GM11168 (cell line): ENCODE measurements around the gene ATP9A.
"Not testable (repeated sequence)": the region's sequence is repeated elsewhere in the genome, so short reads cannot be mapped to it uniquely, and the experiment has no call there.

ENCODE experiments used
- in situ Hi-C: fragments of 300-500 bp; cut with MboI; formaldehyde crosslinking; loops from one replicate; pipeline ENCODE4 v1.12.0; 2022; ENCODE audit warnings: low sequenced_read_pairs; ENCODE audit not compliant: unreplicated experiment

The ATP9A gene

GRCh38 chr20:51587145-51587544, 181.0 kb downstream of the ATP9A start:
- in situ Hi-C loops: loop anchor here (5.0 to 25.0 kb wide), 2 partner anchors 40 to 600 kb away; no protein-coding TSS in a partner anchor

- in situ Hi-C loops: loop anchor here (5.0 to 25.0 kb wide), 2 partner anchors 39 to 599 kb away; no protein-coding TSS in a partner anchor
Measured at GRCh38 chr20:51586005-51586440, 182.2 kb downstream of the ATP9A start.

GRCh38 chr20:51585148-51585547, 183.0 kb downstream of the ATP9A start:
- in situ Hi-C loops: loop anchor here (5.0 to 25.0 kb wide), 2 partner anchors 38 to 598 kb away; no protein-coding TSS in a partner anchor

GRCh38 chr20:51584737-51585136, 183.5 kb downstream of the ATP9A start:
- in situ Hi-C loops: loop anchor here (5.0 to 25.0 kb wide), 2 partner anchors 37 to 597 kb away; no protein-coding TSS in a partner anchor

- in situ Hi-C loops: loop anchor here (25.0 kb wide), 1 partner anchor 597 kb away; no protein-coding TSS in a partner anchor
Measured at GRCh38 chr20:51584116-51584515, 184.1 kb downstream of the ATP9A start.

GRCh38 chr20:51583499-51583898, 184.7 kb downstream of the ATP9A start:
- in situ Hi-C loops: loop anchor here (25.0 kb wide), 1 partner anchor 596 kb away; no protein-coding TSS in a partner anchor

GRCh38 chr20:51583073-51583472, 185.1 kb downstream of the ATP9A start:
- in situ Hi-C loops: loop anchor here (25.0 kb wide), 1 partner anchor 596 kb away; no protein-coding TSS in a partner anchor

GRCh38 chr20:51581571-51581970, 186.6 kb downstream of the ATP9A start:
- in situ Hi-C loops: loop anchor here (25.0 kb wide), 1 partner anchor 594 kb away; no protein-coding TSS in a partner anchor

- in situ Hi-C loops: loop anchor here (25.0 kb wide), 1 partner anchor 592 kb away; no protein-coding TSS in a partner anchor
Measured at GRCh38 chr20:51579137-51579536, 189.1 kb downstream of the ATP9A start.

GRCh38 chr20:51578145-51578459, 190.1 kb downstream of the ATP9A start:
- in situ Hi-C loops: loop anchor here (25.0 kb wide), 1 partner anchor 591 kb away; no protein-coding TSS in a partner anchor

GRCh38 chr20:51577432-51578144, 190.6 kb downstream of the ATP9A start:
- in situ Hi-C loops: loop anchor here (25.0 kb wide), 1 partner anchor 590 kb away; no protein-coding TSS in a partner anchor

- in situ Hi-C loops: loop anchor here (25.0 kb wide), 1 partner anchor 588 kb away; no protein-coding TSS in a partner anchor
Measured at GRCh38 chr20:51575486-51575885, 192.7 kb downstream of the ATP9A start.

- in situ Hi-C loops: loop anchor here (25.0 kb wide), 1 partner anchor 587 kb away; no protein-coding TSS in a partner anchor
Measured at GRCh38 chr20:51574248-51575033, 193.7 kb downstream of the ATP9A start.

- in situ Hi-C loops: no loop called here
Measured at GRCh38 chr20:51573576-51574243, 194.5 kb downstream of the ATP9A start.

- in situ Hi-C loops: no loop called here
Measured at GRCh38 chr20:51571460-51571794, 196.8 kb downstream of the ATP9A start.

GRCh38 chr20:51570739-51571459, 197.3 kb downstream of the ATP9A start:
- in situ Hi-C loops: no loop called here

- in situ Hi-C loops: no loop called here
Measured at GRCh38 chr20:51569815-51570738, 198.1 kb downstream of the ATP9A start.

GRCh38 chr20:51568533-51568932, 199.7 kb downstream of the ATP9A start:
- in situ Hi-C loops: not testable (repeated sequence)
